OCI-LY7 (cell line): ENCODE results near the gene PPP1R27. TPM values are rescaled to one million over a fixed set of nuclear protein-coding genes. Genes with fewer than 3 reads are reported as not detected.

Source experiments
- BruUV-seq: library from RNA; stranded (reverse); fragments of 400-500 nt; replicated peaks from 2 replicates; lab custom pipeline; 2021; lab: Mats Ljungman, UMichigan
- CTCF ChIA-PET: fragments of 300-600 bp; sonication (Branson Sonifier 250); formaldehyde crosslinking; loops from one replicate; lab custom pipeline; 2022; ENCODE audit warnings: antibody characterized with exemption; ENCODE audit not compliant: unreplicated experiment; lab: Charles Lee
- POLR2A ChIA-PET: fragments of 300-600 bp; sonication (Branson Sonifier 250); formaldehyde crosslinking; loops from one replicate; lab custom pipeline; 2022; ENCODE audit warnings: antibody characterized with exemption; lab: Charles Lee
- DNase-seq: peaks from one replicate; pipeline ENCODE4 v3.0.0-alpha.2; 2015; ENCODE audit warnings: low spot score
- H2AFZ ChIP-seq: fragments of 200-600 bp; sonication (generic), shearing (Covaris generic); 2 replicates; pipeline ENCODE4 v1.6.1; 2014; ENCODE audit warnings: mild to moderate bottlenecking, antibody characterized with exemption, low read length, moderate library complexity
- H3K27ac ChIP-seq: fragments of 200-600 bp; sonication (generic); 2 replicates; pipeline ENCODE4 v1.5.1; 2014; ENCODE audit warnings: mixed run types, low read depth, mild to moderate bottlenecking, moderate library complexity, low read length, inconsistent platforms; ENCODE audit not compliant: poor library complexity, severe bottlenecking
- H3K36me3 ChIP-seq: fragments of 200-600 bp; sonication (generic); 2 replicates; pipeline ENCODE4 v1.6.1; 2014; ENCODE audit warnings: mild to moderate bottlenecking, antibody characterized with exemption, low read length, moderate library complexity, mixed read lengths; ENCODE audit not compliant: insufficient read depth
- H3K4me1 ChIP-seq: fragments of 200-600 bp; sonication (generic); 2 replicates; pipeline ENCODE4 v1.5.1; 2014; ENCODE audit warnings: mild to moderate bottlenecking, low read length; ENCODE audit not compliant: insufficient read depth, poor library complexity, severe bottlenecking
- H3K4me2 ChIP-seq: fragments of 200-600 bp; sonication (generic); 2 replicates; pipeline ENCODE4 v1.6.1; 2014; ENCODE audit warnings: mild to moderate bottlenecking, low read length
- H3K4me3 ChIP-seq: fragments of 200-600 bp; sonication (generic); 2 replicates; pipeline ENCODE4 v1.5.1; 2014; ENCODE audit warnings: mild to moderate bottlenecking, low read depth, low read length; ENCODE audit not compliant: poor library complexity, severe bottlenecking
- H3K79me2 ChIP-seq: fragments of 200-600 bp; sonication (generic); 2 replicates; pipeline ENCODE4 v1.6.1; 2016; ENCODE audit warnings: low read depth, mild to moderate bottlenecking, low read length, moderate library complexity, mixed read lengths; ENCODE audit not compliant: insufficient read depth
- H3K9me2 ChIP-seq: fragments of 200-600 bp; sonication (generic); 2 replicates; pipeline ENCODE4 v1.6.1; 2016; ENCODE audit warnings: mild to moderate bottlenecking, low read length, mixed read lengths; ENCODE audit not compliant: insufficient read depth
- H3K9me3 ChIP-seq: fragments of 200-600 bp; sonication (generic); 2 replicates; pipeline ENCODE4 v1.6.1; 2014; ENCODE audit warnings: mild to moderate bottlenecking, mixed run types, low read length, mixed read lengths
- H4K20me1 ChIP-seq: fragments of 200-600 bp; sonication (generic); 2 replicates; pipeline ENCODE4 v1.6.1; 2014; ENCODE audit warnings: mild to moderate bottlenecking, antibody characterized with exemption, low read length, moderate library complexity, mixed read lengths; ENCODE audit not compliant: insufficient read depth
- CTCF ChIP-seq: fragments of 200-600 bp; sonication (generic); conservative IDR thresholded peaks from 2 replicates; pipeline ENCODE4 v1.5.1; 2014; ENCODE audit warnings: mild to moderate bottlenecking, antibody characterized with exemption, low read length, moderate library complexity, mixed read lengths
- EZH2phosphoT487 ChIP-seq: fragments of 200-600 bp; sonication (generic); IDR thresholded peaks from 2 replicates; pipeline ENCODE4 v1.6.1; 2018; ENCODE audit warnings: low read depth, borderline replicate concordance, mild to moderate bottlenecking, mixed run types, antibody characterized with exemption, low read length, moderate library complexity, mixed read lengths
- intact Hi-C: fragments of 100-400 bp; cut with micrococcal nuclease; formaldehyde crosslinking; loops from one replicate; pipeline ENCODE4 v1.10.0; 2022; ENCODE audit not compliant: unreplicated experiment
- total RNA-seq, 2 experiments: library from RNA; depleted of rRNA in 1 of 2; stranded (reverse); fragments of >200 nt in 1 of 2; shearing (Covaris generic) in 1 of 2; gene quantifications; 2 replicates each; pipeline ENCODE4 v1.2.3, GENCODE V29; 2014 to 2022

Gene PPP1R27
- total RNA-seq, 2 experiments from 2014 or later: not detected

DNA sequence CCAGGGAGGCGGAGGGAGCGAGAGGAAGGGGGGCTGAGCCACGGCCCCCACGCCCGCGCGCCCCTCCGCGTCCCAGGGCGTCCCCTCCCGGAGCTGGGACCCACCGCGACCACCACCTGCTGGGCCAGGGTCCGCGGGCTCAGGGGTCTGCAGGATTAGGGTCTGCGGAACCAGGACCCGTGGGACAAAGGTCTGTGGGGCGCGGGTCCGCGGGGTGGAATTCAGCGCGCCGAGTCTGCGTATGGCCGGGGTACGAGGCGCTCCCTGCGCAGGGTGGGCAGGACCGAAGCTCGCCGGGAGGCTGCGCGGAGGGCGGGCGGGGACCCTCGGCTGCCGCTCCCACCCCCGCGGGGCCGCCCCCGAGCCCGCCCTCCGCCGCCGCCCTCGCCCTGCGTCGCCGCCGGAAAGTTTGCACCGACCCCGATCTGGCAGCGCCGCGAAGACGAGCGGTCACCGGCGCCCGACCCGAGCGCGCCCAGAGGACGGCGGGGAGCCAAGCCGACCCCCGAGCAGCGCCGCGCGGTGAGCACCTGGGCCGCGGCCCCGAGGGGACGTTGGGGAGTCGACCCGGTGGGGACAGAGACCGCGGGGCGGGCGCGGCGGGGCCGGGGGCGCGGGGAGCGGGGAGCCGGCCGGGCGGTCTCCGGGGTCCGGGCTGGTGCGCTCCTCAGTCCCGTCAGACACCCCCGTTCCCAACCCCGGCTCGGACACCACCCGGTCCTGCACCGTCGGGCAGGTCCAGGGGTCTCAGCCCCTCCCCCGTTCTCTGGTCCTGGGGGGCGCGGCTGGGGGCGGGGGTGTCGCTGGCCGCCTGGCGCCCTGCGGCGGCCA, 30.9 kb downstream of the PPP1R27 start, which contains the start of gene GCGR:
Gene GCGR, plus strand, starts transcription at position 423 of the 831 bp plus-strand sequence. CDS start 4,869 bp downstream, outside the sequence.
- DNase-seq: no peak
- Histone ChIP-seq H3K4me1 (no peaks in the 10 kb centered on the region), H4K20me1 (no peaks in the 10 kb centered on the region), H3K4me3 (no peak within 1 kb of the TSS), H3K9me3 (no peaks in the 10 kb centered on the region), H3K4me2 (no peak within 1 kb of the TSS), H3K27ac (no peak within 1 kb of the TSS), H3K9me2 (no peaks in the 10 kb centered on the region), H3K79me2 (no peaks in the 10 kb centered on the region), H3K36me3 (no peaks in the 10 kb centered on the region), H2AFZ (no peak within 1 kb of the TSS)
- CTCF ChIA-PET: no interaction called here
- no TSS peak for BruUV-seq
- TF ChIP-seq CTCF (no peak), EZH2phosphoT487 (no peak)
- intact Hi-C loops: no loop called here
- POLR2A ChIA-PET: no interaction called here

DNA sequence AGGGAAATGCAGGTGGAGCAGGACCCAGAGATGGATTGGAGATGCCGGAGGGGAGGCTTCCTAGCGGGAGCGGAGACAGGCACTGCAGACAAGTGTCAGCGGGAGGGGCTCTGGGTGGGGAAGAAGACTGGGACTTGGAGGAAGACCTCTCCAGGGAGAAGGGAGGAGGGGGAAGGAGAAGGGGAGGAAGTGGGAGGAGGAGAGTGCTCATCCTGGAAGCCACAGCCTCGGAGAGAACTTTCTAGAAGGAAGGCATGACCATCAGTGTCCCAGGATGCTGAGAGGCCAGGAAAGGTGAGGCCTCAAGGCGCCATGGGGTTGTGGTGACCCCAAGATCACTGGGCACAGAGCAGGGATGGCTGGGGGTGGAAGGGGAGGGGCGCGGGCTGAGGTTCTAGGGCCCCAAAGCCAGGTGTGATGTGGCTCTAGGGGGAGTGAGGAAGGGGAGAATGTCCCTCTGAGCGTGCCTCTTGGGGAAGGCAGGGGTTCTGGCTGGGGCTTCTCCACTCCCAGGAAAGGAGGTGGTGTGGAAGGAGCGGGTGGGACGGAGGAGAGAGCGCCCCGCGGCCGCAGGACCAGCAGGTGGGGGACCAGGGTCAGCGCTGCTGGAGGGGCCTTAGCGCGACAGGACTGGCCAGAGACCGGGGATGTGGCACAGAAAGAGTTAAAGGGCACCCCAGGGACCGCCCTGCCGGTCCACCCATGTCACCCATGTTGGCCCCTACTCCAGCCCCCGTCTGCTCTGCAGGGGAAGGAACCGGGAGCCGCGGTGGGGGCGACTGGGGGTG, 31.8 kb downstream of the PPP1R27 start:
- BruUV-seq: no TSS peak
- DNase-seq: no peak
- ChIA-PET POLR2A (no interaction called here), CTCF (no interaction called here)
- Histone ChIP-seq H3K4me1 (no peaks in the 10 kb centered on the region), H4K20me1 (no peaks in the 10 kb centered on the region), H3K9me2 (no peaks in the 10 kb centered on the region), H2AFZ (no peak overlapping the region), H3K4me2 (no peak overlapping the region), H3K27ac (no peak overlapping the region), H3K36me3 (no peaks in the 10 kb centered on the region), H3K79me2 (no peaks in the 10 kb centered on the region), H3K4me3 (no peak overlapping the region), H3K9me3 (no peaks in the 10 kb centered on the region)
- intact Hi-C loops: no loop called here
- TF ChIP-seq CTCF: no peak
- TF ChIP-seq EZH2phosphoT487: no peak
